OCI-LY7 (cell line): ENCODE measurements around the gene PEX11A.

Source experiments
- EZH2phosphoT487 ChIP-seq: fragments of 200-600 bp; sonication (generic); IDR thresholded peaks from 2 replicates; pipeline ENCODE4 v1.6.1; 2018; ENCODE audit warnings: low read depth, borderline replicate concordance, mild to moderate bottlenecking, mixed run types, antibody characterized with exemption, low read length, moderate library complexity, mixed read lengths
- TF ChIP-seq, protein P1 (sequence below): fragments of 200-600 bp; sonication (generic); conservative IDR thresholded peaks from 2 replicates; pipeline ENCODE4 v1.5.1; 2014; ENCODE audit warnings: mild to moderate bottlenecking, antibody characterized with exemption, low read length, moderate library complexity, mixed read lengths

DNA sequence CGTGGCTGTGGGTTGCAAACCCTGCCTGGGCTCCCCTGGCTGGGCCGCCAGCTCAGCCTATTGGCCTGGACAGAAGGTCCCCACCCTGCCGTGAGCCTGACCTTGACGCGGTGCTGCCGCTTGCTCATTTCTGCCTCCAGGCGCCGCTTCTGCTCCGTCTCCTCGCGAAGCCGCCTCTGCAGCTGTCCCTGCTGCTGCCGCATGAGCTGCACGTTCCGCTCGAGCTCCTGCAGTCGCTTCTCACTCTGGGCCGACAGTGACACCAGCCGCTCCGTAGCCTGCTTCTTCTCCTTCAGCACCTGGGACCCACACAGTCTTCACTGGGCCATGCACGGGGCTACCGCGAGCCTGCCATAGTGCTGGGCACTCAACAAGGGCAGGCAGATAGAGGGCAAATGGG, 57.0 kb downstream of the PEX11A start:
- TF ChIP-seq, protein P1, sequence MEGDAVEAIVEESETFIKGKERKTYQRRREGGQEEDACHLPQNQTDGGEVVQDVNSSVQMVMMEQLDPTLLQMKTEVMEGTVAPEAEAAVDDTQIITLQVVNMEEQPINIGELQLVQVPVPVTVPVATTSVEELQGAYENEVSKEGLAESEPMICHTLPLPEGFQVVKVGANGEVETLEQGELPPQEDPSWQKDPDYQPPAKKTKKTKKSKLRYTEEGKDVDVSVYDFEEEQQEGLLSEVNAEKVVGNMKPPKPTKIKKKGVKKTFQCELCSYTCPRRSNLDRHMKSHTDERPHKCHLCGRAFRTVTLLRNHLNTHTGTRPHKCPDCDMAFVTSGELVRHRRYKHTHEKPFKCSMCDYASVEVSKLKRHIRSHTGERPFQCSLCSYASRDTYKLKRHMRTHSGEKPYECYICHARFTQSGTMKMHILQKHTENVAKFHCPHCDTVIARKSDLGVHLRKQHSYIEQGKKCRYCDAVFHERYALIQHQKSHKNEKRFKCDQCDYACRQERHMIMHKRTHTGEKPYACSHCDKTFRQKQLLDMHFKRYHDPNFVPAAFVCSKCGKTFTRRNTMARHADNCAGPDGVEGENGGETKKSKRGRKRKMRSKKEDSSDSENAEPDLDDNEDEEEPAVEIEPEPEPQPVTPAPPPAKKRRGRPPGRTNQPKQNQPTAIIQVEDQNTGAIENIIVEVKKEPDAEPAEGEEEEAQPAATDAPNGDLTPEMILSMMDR = no peak
- no peak for TF ChIP-seq EZH2phosphoT487
